Vagina (tissue), 2 donors: ENCODE measurements around the gene MAST4. TPM values are rescaled to one million over a fixed set of nuclear protein-coding genes. Genes with fewer than 3 reads are reported as not detected.
A peak's percentile ranks its signal among the peaks of the same experiment; 100 is the strongest.

Experiments
- DNase-seq, 2 donors: peaks; one replicate each; pipeline ENCODE4 v3.0.0-alpha.2; 2017; ENCODE audit errors: extremely low spot score in 2 of 2
- H3K27ac ChIP-seq: fragments of 200-600 bp; sonication (generic); one replicate; pipeline ENCODE4 v1.5.1; 2019
- H3K27me3 ChIP-seq: fragments of 200-600 bp; sonication (generic); one replicate; pipeline ENCODE4 v1.5.1; 2019
- H3K36me3 ChIP-seq, 2 donors: fragments of 200-600 bp; sonication (generic); one replicate each; pipeline ENCODE4 v1.5.1; 2017 to 2019
- H3K4me1 ChIP-seq: fragments of 200-600 bp; sonication (generic); one replicate; pipeline ENCODE4 v1.5.1; 2019
- H3K4me3 ChIP-seq, 2 donors: fragments of 200-600 bp; sonication (generic); 1 replicate in 1 of 2; 2 replicates in 1 of 2; pipeline ENCODE4 v1.5.1; 2016 to 2019
- H3K9me3 ChIP-seq: fragments of 200-600 bp; sonication (generic); one replicate; pipeline ENCODE4 v1.5.1; 2019
- CTCF ChIP-seq, 3 experiments: fragments of 450-650 bp in 2 of 3; fragments of 200-600 bp in 1 of 3; sonication (generic) in 1 of 3; IDR thresholded peaks; one replicate each; pipeline ENCODE4 v1.5.1; 2017 to 2019; ENCODE audit warnings: antibody characterized with exemption in 3 of 3, mild to moderate bottlenecking in 2 of 3, moderate library complexity in 2 of 3
- POLR2A ChIP-seq, 2 donors: fragments of 450-650 bp; IDR thresholded peaks; one replicate each; pipeline ENCODE4 v1.6.1; 2017; ENCODE audit warnings: antibody characterized with exemption in 2 of 2, mild to moderate bottlenecking in 2 of 2, moderate library complexity in 2 of 2
- POLR2AphosphoS5 ChIP-seq, 2 donors: sonication (generic); formaldehyde crosslinking; IDR thresholded peaks; one replicate each; pipeline ENCODE4 v1.9.0; 2017; ENCODE audit warnings: antibody characterized with exemption in 2 of 2, mild to moderate bottlenecking in 2 of 2, low read depth in 1 of 2; ENCODE audit not compliant: insufficient read depth in 1 of 2
- intact Hi-C: fragments of 100-400 bp; cut with DNase I; formaldehyde crosslinking; loops from one replicate; pipeline ENCODE4 v1.15.1; 2023
- total RNA-seq: library from RNA; depleted of rRNA; stranded (reverse); fragments of >200 nt; gene quantifications from one replicate; pipeline ENCODE4 v1.2.3, GENCODE V29; 2016

The MAST4 gene
- total RNA-seq, 1 donor from 2014 or later: 85.9 TPM

- no peak for TF ChIP-seq CTCF (IDR thresholded peaks at IDR 0.05)
- TF ChIP-seq POLR2A (IDR thresholded peaks at IDR 0.05): no peak
- no peak for TF ChIP-seq POLR2AphosphoS5 (IDR thresholded peaks at IDR 0.05; ENCODE audit: insufficient read depth in 1 of 2, low read depth in 1 of 2)
- DNase-seq: peak in 1 of 2 donors; percentile 56
- Histone ChIP-seq H3K9me3 (no peaks in the 10 kb centered on the region), H3K4me1 (peaks cover 8% of the 10 kb centered on the region), H3K27ac (no peak overlapping the region), H3K36me3 (no peaks in the 10 kb centered on the region), H3K4me3 (no peak overlapping the region), H3K27me3 (no peaks in the 10 kb centered on the region)
- intact Hi-C loops: no loop called here
Measured at GRCh38 chr5:67188274-67189078, 592.3 kb downstream of the MAST4 start.

GRCh38 chr5:67189079-67189354 is 592.8 kb downstream of the MAST4 start:
- no peaks in the 10 kb centered on the region for H3K27me3 ChIP-seq
- intact Hi-C loops: no loop called here
- peaks cover 14% of the 10 kb centered on the region for H3K4me1 ChIP-seq
- H3K9me3 ChIP-seq: no peaks in the 10 kb centered on the region
- no peak overlapping the region for H3K27ac ChIP-seq
- no peaks in the 10 kb centered on the region for H3K36me3 ChIP-seq
- DNase-seq: no peak
- no peak overlapping the region for H3K4me3 ChIP-seq
- TF ChIP-seq CTCF (IDR thresholded peaks at IDR 0.05): no peak
- no peak for TF ChIP-seq POLR2AphosphoS5 (IDR thresholded peaks at IDR 0.05; ENCODE audit: insufficient read depth in 1 of 2, low read depth in 1 of 2)
- TF ChIP-seq POLR2A (IDR thresholded peaks at IDR 0.05): no peak

- no peaks in the 10 kb centered on the region for H3K36me3 ChIP-seq
- H3K9me3 ChIP-seq: no peaks in the 10 kb centered on the region
- H3K27me3 ChIP-seq: no peaks in the 10 kb centered on the region
- H3K4me3 ChIP-seq: no peak overlapping the region
- intact Hi-C loops: no loop called here
- TF ChIP-seq POLR2A (IDR thresholded peaks at IDR 0.05) (no peak), POLR2AphosphoS5 (IDR thresholded peaks at IDR 0.05; ENCODE audit: insufficient read depth in 1 of 2, low read depth in 1 of 2) (no peak), CTCF (IDR thresholded peaks at IDR 0.05) (no peak)
- H3K27ac ChIP-seq: no peak overlapping the region
- no peak for DNase-seq
- peaks cover 14% of the 10 kb centered on the region for H3K4me1 ChIP-seq
Measured at GRCh38 chr5:67189931-67190330, 593.7 kb downstream of the MAST4 start.

- Histone ChIP-seq H3K36me3 (no peaks in the 10 kb centered on the region), H3K9me3 (no peaks in the 10 kb centered on the region), H3K27me3 (no peaks in the 10 kb centered on the region), H3K4me1 (peaks cover 14% of the 10 kb centered on the region), H3K4me3 (no peak overlapping the region), H3K27ac (no peak overlapping the region)
- DNase-seq: no peak
- TF ChIP-seq POLR2A (IDR thresholded peaks at IDR 0.05) (no peak), CTCF (IDR thresholded peaks at IDR 0.05) (no peak), POLR2AphosphoS5 (IDR thresholded peaks at IDR 0.05; ENCODE audit: insufficient read depth in 1 of 2, low read depth in 1 of 2) (no peak)
- intact Hi-C loops: no loop called here
Measured at GRCh38 chr5:67190410-67190809, 594.2 kb downstream of the MAST4 start.

GRCh38 chr5:67190861-67191260 is 594.7 kb downstream of the MAST4 start:
- peaks cover 14% of the 10 kb centered on the region for H3K4me1 ChIP-seq
- no peak for DNase-seq
- intact Hi-C loops: no loop called here

More at GRCh38 chr5:67190861-67191260, 594.7 kb downstream of the MAST4 start:
- no peaks in the 10 kb centered on the region for H3K27me3 ChIP-seq
- no peak overlapping the region for H3K4me3 ChIP-seq
- H3K36me3 ChIP-seq: no peaks in the 10 kb centered on the region
- no peaks in the 10 kb centered on the region for H3K9me3 ChIP-seq
- H3K27ac ChIP-seq: no peak overlapping the region
- no peak for TF ChIP-seq POLR2AphosphoS5 (IDR thresholded peaks at IDR 0.05; ENCODE audit: insufficient read depth in 1 of 2, low read depth in 1 of 2)
- no peak for TF ChIP-seq CTCF (IDR thresholded peaks at IDR 0.05)
- TF ChIP-seq POLR2A (IDR thresholded peaks at IDR 0.05): no peak
